ENCODE results near the gene NUDT13. TPM values are rescaled to one million over a fixed set of nuclear protein-coding genes. Genes with fewer than 3 reads are reported as not detected.

NUDT13 gene
- total RNA-seq, 1 experiment from 2014 or later: 1.5 TPM

GRCh38 chr10:73065441-73065840, 44.8 kb upstream of the NUDT13 start:
- Histone ChIP-seq H3K23ac (ENCODE audit: insufficient read length, low read depth, low read length) (no peak overlapping the region), H2AFZ (ENCODE audit: low read length) (no peak overlapping the region), H3K14ac (ENCODE audit: insufficient read depth, low read length) (no peak overlapping the region), H3K27ac (ENCODE audit: insufficient read length, low read depth, low read length) (no peak overlapping the region), H3K4me1 (ENCODE audit: insufficient read depth, low read length) (no peaks in the 10 kb centered on the region), H2BK12ac (ENCODE audit: insufficient read length, low read depth, low read length) (no peak overlapping the region), H4K8ac (replicated peaks; ENCODE audit: insufficient read length, low read depth, low read length) (no peak overlapping the region), H3K4ac (ENCODE audit: low read depth, low read length) (no peak overlapping the region), H4K5ac (ENCODE audit: insufficient read length, low read depth, low read length) (no peak overlapping the region), H3K79me1 (ENCODE audit: insufficient read depth, low read depth, low read length, poor library complexity, severe bottlenecking) (no peaks in the 10 kb centered on the region), H2BK5ac (ENCODE audit: insufficient read length, low read length) (no peak overlapping the region), H3K9me3 (ENCODE audit: control insufficient read depth, low read depth, low read length) (no peaks in the 10 kb centered on the region), H3K79me2 (ENCODE audit: insufficient read depth, low read length) (no peaks in the 10 kb centered on the region), H3K23me2 (ENCODE audit: insufficient read length, low read depth, low read length, poor library complexity, severe bottlenecking) (no peaks in the 10 kb centered on the region), H3K56ac (ENCODE audit: insufficient read length, low read depth, low read length) (no peak overlapping the region), H2BK15ac (ENCODE audit: low read depth, low read length) (no peak overlapping the region), H3K9ac (ENCODE audit: extremely low read depth, insufficient read length, low read length) (no peak overlapping the region), H2BK120ac (ENCODE audit: low read depth, low read length, poor library complexity, severe bottlenecking) (no peak overlapping the region), H3K27me3 (ENCODE audit: insufficient read depth, low read length) (no peaks in the 10 kb centered on the region), H3K4me2 (ENCODE audit: insufficient read depth, insufficient read length, low read length) (no peak overlapping the region), H4K91ac (ENCODE audit: insufficient read length, low read depth, low read length) (no peak overlapping the region), H3K18ac (ENCODE audit: insufficient read length, low read depth, low read length) (no peak overlapping the region), H2BK20ac (ENCODE audit: low read depth, low read length, poor library complexity, severe bottlenecking) (no peak overlapping the region), H4K20me1 (ENCODE audit: control insufficient read depth, insufficient read depth, insufficient read length) (no peaks in the 10 kb centered on the region), H3T11ph (ENCODE audit: low read length) (no peak overlapping the region), H2AK5ac (ENCODE audit: insufficient read length, low read length) (no peak overlapping the region)
- Mint-ChIP-seq H3K27me3 (ENCODE audit: low read depth) (no peaks in the 10 kb centered on the region), H3K36me3 (ENCODE audit: insufficient read depth in 1 of 3, low read depth in 3 of 3) (peaks cover 0 to 27% (median 21%) of the 10 kb centered on the region in 3 experiments; a peak in 5 of 7 replicates), H3K9me3 (no peaks in the 10 kb centered on the region), H3K27ac (no peak overlapping the region), H3K4me3 (no peak overlapping the region), H3K4me1 (no peaks in the 10 kb centered on the region)
- no peak for TF ChIP-seq CTCF (conservative IDR thresholded peaks at IDR 0.05)
- WGBS (ENCODE audit: extremely low coverage, insufficient read length, low lambda C conversion rate): no CpG with 5 or more reads among the region's 1 CpG
- no peak for DNase-seq

Measured in H9 (cell line).